HEK293T (cell line): ENCODE measurements around the gene CEACAM19.
"Not testable (repeated sequence)": the region's sequence is repeated elsewhere in the genome, so short reads cannot be mapped to it uniquely, and the experiment has no call there.

ENCODE experiments used
- CTCF ChIA-PET: fragments of 350-600 bp; formaldehyde crosslinking; extraction: SDS; loops from one replicate; lab custom pipeline; 2021; ENCODE audit warnings: antibody characterized with exemption, inconsistent platforms; lab: Yijun Ruan, JAX
- POLR2A ChIA-PET: fragments of 350-600 bp; formaldehyde crosslinking; extraction: SDS; loops from one replicate; lab custom pipeline; 2020; ENCODE audit warnings: antibody characterized with exemption, inconsistent platforms; lab: Yijun Ruan, JAX
- DNase-seq: peaks from one replicate; pipeline ENCODE4 v3.0.0; 2012; ENCODE audit warnings: mixed read lengths; ENCODE audit errors: extremely low spot score
- ARNT ChIP-seq: fragments of 450-650 bp; IDR thresholded peaks from 2 replicates; pipeline ENCODE4 v1.6.1; 2017; ENCODE audit warnings: mild to moderate bottlenecking
- BHLHE40 ChIP-seq: fragments of 450-650 bp; IDR thresholded peaks from 2 replicates; pipeline ENCODE4 v1.6.1; 2016; ENCODE audit warnings: mild to moderate bottlenecking, moderate library complexity, borderline replicate concordance
- CTBP1 ChIP-seq: fragments of 450-650 bp; IDR thresholded peaks from 2 replicates; pipeline ENCODE4 v1.6.1; 2016; ENCODE audit warnings: borderline replicate concordance
- ELF4 ChIP-seq: fragments of 450-650 bp; IDR thresholded peaks from 2 replicates; pipeline ENCODE4 v1.6.1; 2017; ENCODE audit warnings: antibody characterized with exemption
- FOXA1 ChIP-seq: fragments of 450-650 bp; IDR thresholded peaks from 2 replicates; pipeline ENCODE4 v1.6.1; 2016; ENCODE audit warnings: mild to moderate bottlenecking
- FOXK2 ChIP-seq: fragments of 450-650 bp; IDR thresholded peaks from 2 replicates; pipeline ENCODE4 v1.6.1; 2016; ENCODE audit warnings: mild to moderate bottlenecking
- FOXM1 ChIP-seq: fragments of 450-650 bp; IDR thresholded peaks from 2 replicates; pipeline ENCODE4 v1.6.1; 2017; ENCODE audit warnings: mild to moderate bottlenecking, borderline replicate concordance
- HDGF ChIP-seq: fragments of 450-650 bp; IDR thresholded peaks from 2 replicates; pipeline ENCODE4 v1.6.1; 2017; ENCODE audit warnings: antibody characterized with exemption, borderline replicate concordance
- L3MBTL2 ChIP-seq: fragments of 450-650 bp; conservative IDR thresholded peaks from 2 replicates; pipeline ENCODE4 v1.6.1; 2016; ENCODE audit warnings: mild to moderate bottlenecking
- LEF1 ChIP-seq: fragments of 450-650 bp; IDR thresholded peaks from 2 replicates; pipeline ENCODE4 v1.6.1; 2017; ENCODE audit warnings: mild to moderate bottlenecking, borderline replicate concordance
- NFRKB ChIP-seq: fragments of 450-650 bp; IDR thresholded peaks from 2 replicates; pipeline ENCODE4 v1.6.1; 2016; ENCODE audit warnings: mild to moderate bottlenecking, moderate library complexity
- PKNOX1 ChIP-seq: fragments of 450-650 bp; IDR thresholded peaks from 2 replicates; pipeline ENCODE4 v1.6.1; 2016
- SP1 ChIP-seq: fragments of 450-650 bp; IDR thresholded peaks from 2 replicates; pipeline ENCODE4 v1.6.1; 2017
- SUZ12 ChIP-seq: fragments of 450-650 bp; IDR thresholded peaks from 2 replicates; pipeline ENCODE4 v1.6.1; 2016; ENCODE audit warnings: mild to moderate bottlenecking
- TARDBP ChIP-seq: fragments of 450-650 bp; IDR thresholded peaks from 2 replicates; pipeline ENCODE4 v1.6.1; 2016
- ZNF384 ChIP-seq: fragments of 450-650 bp; IDR thresholded peaks from 2 replicates; pipeline ENCODE4 v1.6.1; 2016

Gene CEACAM19

GRCh38 chr19:44681992-44682790 is 10.9 kb downstream of the CEACAM19 start:
- ChIA-PET CTCF (no interaction called here), POLR2A (no interaction called here)
- TF ChIP-seq ELF4 (no peak), PKNOX1 (no peak), HDGF (no peak), TARDBP (no peak), FOXA1 (no peak), FOXM1 (no peak), BHLHE40 (no peak), ZNF384 (no peak), CTBP1 (no peak), NFRKB (no peak), SUZ12 (no peak), L3MBTL2 (no peak), SP1 (no peak), FOXK2 (no peak), LEF1 (no peak), ARNT (no peak)
- no peak for DNase-seq

- POLR2A ChIA-PET, result no interaction called here
- CTCF ChIA-PET, result no interaction called here
- no peak for TF ChIP-seq ARNT
- TF ChIP-seq SP1, result no peak
- TF ChIP-seq BHLHE40, result no peak
- TF ChIP-seq ZNF384, result no peak
- TF ChIP-seq FOXM1, result no peak
- TF ChIP-seq FOXK2, result no peak
- TF ChIP-seq SUZ12, result no peak
- no peak for TF ChIP-seq CTBP1
- TF ChIP-seq NFRKB, result no peak
- no peak for TF ChIP-seq TARDBP
- TF ChIP-seq HDGF, result no peak
- TF ChIP-seq LEF1, result no peak
- no peak for TF ChIP-seq L3MBTL2
- TF ChIP-seq FOXA1, result no peak
- TF ChIP-seq ELF4, result no peak
- TF ChIP-seq PKNOX1, result no peak
- DNase-seq, result no peak
Measured at GRCh38 chr19:44682807-44683206, 11.5 kb downstream of the CEACAM19 start.

GRCh38 chr19:44683434-44684210 is 12.3 kb downstream of the CEACAM19 start:
- CTCF ChIA-PET, result no interaction called here

GRCh38 chr19:44684396-44684795 is 13.1 kb downstream of the CEACAM19 start:
- DNase-seq, CTCF ChIA-PET, POLR2A ChIA-PET: not testable (repeated sequence)

More at GRCh38 chr19:44683434-44684210, 12.3 kb downstream of the CEACAM19 start:
- POLR2A ChIA-PET, result no interaction called here
- TF ChIP-seq LEF1 (no peak), L3MBTL2 (no peak), CTBP1 (no peak), ZNF384 (no peak), HDGF (no peak), SP1 (no peak), PKNOX1 (no peak)
- no peak for DNase-seq

GRCh38 chr19:44684892-44685863 is 13.9 kb downstream of the CEACAM19 start:
- POLR2A ChIA-PET, result no interaction called here
- DNase-seq, result no peak
- TF ChIP-seq PKNOX1 (no peak), SUZ12 (no peak), ELF4 (no peak), HDGF (no peak)
- CTCF ChIA-PET, result interaction anchor here (0.6 to 0.9 kb wide), 2 partner anchors 10 to 86 kb away, joined by 3 to 5 read pairs; no protein-coding TSS in a partner anchor
